ENCODE results near the gene PRKCH. TPM values are rescaled to one million over a fixed set of nuclear protein-coding genes. Genes with fewer than 3 reads are reported as not detected.

The PRKCH gene
- total RNA-seq, 1 donor, result 3.3 TPM

- TF ChIP-seq CTCF (IDR thresholded peaks at IDR 0.05; ENCODE audit: extremely low read depth, low read depth, low read length), result no peak
- no peaks in the 10 kb centered on the region for H3K79me2 ChIP-seq (ENCODE audit: insufficient read depth, low read length)
- DNase-seq (ENCODE audit: insufficient read length, low spot score, missing footprints), result no peak
These were observed 3.8 kb downstream of the PRKCH start for GRCh38 chr14:61325166-61325565.

GRCh38 chr14:61326146-61326545 is 4.8 kb downstream of the PRKCH start:
- Histone ChIP-seq H3K27me3 (ENCODE audit: insufficient read depth, low read length) (peaks cover 37% of the 10 kb centered on the region), H2AFZ (ENCODE audit: low read length) (no peak overlapping the region), H3K79me2 (ENCODE audit: insufficient read depth, low read length) (no peaks in the 10 kb centered on the region), H3K4me1 (ENCODE audit: insufficient read depth, low read length) (no peaks in the 10 kb centered on the region), H3K27ac (ENCODE audit: low read depth, low read length) (no peak overlapping the region), H3K36me3 (ENCODE audit: insufficient read depth, low read length) (no peaks in the 10 kb centered on the region), H3K9me3 (ENCODE audit: low read depth, low read length) (no peaks in the 10 kb centered on the region), H3K4me2 (ENCODE audit: insufficient read depth, low read length) (no peak overlapping the region), H3K4me3 (ENCODE audit: insufficient read depth, low read length) (no peak overlapping the region), H4K20me1 (ENCODE audit: insufficient read depth, low read length) (no peaks in the 10 kb centered on the region)
- DNase-seq (ENCODE audit: insufficient read length, low spot score, missing footprints), result no peak
- no peak for TF ChIP-seq CTCF (IDR thresholded peaks at IDR 0.05; ENCODE audit: extremely low read depth, low read depth, low read length)

More at GRCh38 chr14:61325166-61325565, 3.8 kb downstream of the PRKCH start:
- no peak overlapping the region for H3K4me2 ChIP-seq (ENCODE audit: insufficient read depth, low read length)
- H3K4me3 ChIP-seq (ENCODE audit: insufficient read depth, low read length), result no peak overlapping the region
- H2AFZ ChIP-seq (ENCODE audit: low read length), result no peak overlapping the region
- peaks cover 40% of the 10 kb centered on the region for H3K27me3 ChIP-seq (ENCODE audit: insufficient read depth, low read length)
- H3K9me3 ChIP-seq (ENCODE audit: low read depth, low read length), result no peaks in the 10 kb centered on the region
- H3K4me1 ChIP-seq (ENCODE audit: insufficient read depth, low read length), result no peaks in the 10 kb centered on the region
- no peaks in the 10 kb centered on the region for H4K20me1 ChIP-seq (ENCODE audit: insufficient read depth, low read length)
- no peak overlapping the region for H3K27ac ChIP-seq (ENCODE audit: low read depth, low read length)
- no peaks in the 10 kb centered on the region for H3K36me3 ChIP-seq (ENCODE audit: insufficient read depth, low read length)

GRCh38 chr14:61326847-61327246 is 5.5 kb downstream of the PRKCH start:
- DNase-seq (ENCODE audit: insufficient read length, low spot score, missing footprints), result no peak
- Histone ChIP-seq H3K36me3 (ENCODE audit: insufficient read depth, low read length) (no peaks in the 10 kb centered on the region), H3K4me1 (ENCODE audit: insufficient read depth, low read length) (no peaks in the 10 kb centered on the region), H3K9me3 (ENCODE audit: low read depth, low read length) (no peaks in the 10 kb centered on the region), H4K20me1 (ENCODE audit: insufficient read depth, low read length) (no peaks in the 10 kb centered on the region), H3K27me3 (ENCODE audit: insufficient read depth, low read length) (peaks cover 30% of the 10 kb centered on the region), H2AFZ (ENCODE audit: low read length) (no peak overlapping the region), H3K27ac (ENCODE audit: low read depth, low read length) (no peak overlapping the region), H3K79me2 (ENCODE audit: insufficient read depth, low read length) (no peaks in the 10 kb centered on the region), H3K4me3 (ENCODE audit: insufficient read depth, low read length) (no peak overlapping the region), H3K4me2 (ENCODE audit: insufficient read depth, low read length) (no peak overlapping the region)
- TF ChIP-seq CTCF (IDR thresholded peaks at IDR 0.05; ENCODE audit: extremely low read depth, low read depth, low read length), result no peak

DNA sequence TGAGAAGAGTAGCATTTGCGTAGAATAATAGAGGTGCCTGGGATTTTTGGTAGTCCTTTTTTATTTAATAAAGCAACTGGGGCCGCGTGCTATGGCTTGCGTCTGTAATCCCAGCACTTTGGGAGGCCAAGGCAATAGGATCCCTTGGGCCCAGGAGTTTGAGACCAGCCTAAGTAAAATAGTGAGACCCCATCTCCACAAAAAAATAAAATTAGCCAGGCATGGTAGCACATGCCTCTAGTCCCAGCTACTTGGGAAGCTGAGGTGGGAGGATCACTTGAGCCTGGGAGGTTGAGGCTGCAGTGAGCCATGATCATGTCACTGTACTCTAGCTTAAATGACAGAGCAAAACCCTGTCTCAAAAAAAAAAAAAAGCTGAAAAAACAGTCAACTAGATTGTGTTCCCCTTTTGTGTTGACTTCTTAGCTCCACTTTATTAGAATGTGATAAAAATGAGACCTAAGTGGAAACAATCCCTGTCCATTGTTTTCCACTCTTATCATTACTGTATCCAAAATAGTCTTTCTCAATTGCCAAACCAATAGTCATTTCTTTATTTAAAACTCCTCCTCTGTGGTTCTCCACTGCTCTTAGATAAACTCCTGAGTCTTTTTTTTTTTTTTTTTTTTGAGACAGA is 7.4 kb downstream of the PRKCH start:
- H3K4me1 ChIP-seq (ENCODE audit: insufficient read depth, low read length), result no peaks in the 10 kb centered on the region
- H3K27me3 ChIP-seq (ENCODE audit: insufficient read depth, low read length), result peaks cover 11% of the 10 kb centered on the region
- H3K27ac ChIP-seq (ENCODE audit: low read depth, low read length), result no peak overlapping the region
- H2AFZ ChIP-seq (ENCODE audit: low read length), result no peak overlapping the region
- no peaks in the 10 kb centered on the region for H3K36me3 ChIP-seq (ENCODE audit: insufficient read depth, low read length)
- no peaks in the 10 kb centered on the region for H3K79me2 ChIP-seq (ENCODE audit: insufficient read depth, low read length)
- no peak overlapping the region for H3K4me3 ChIP-seq (ENCODE audit: insufficient read depth, low read length)
- H3K4me2 ChIP-seq (ENCODE audit: insufficient read depth, low read length), result no peak overlapping the region
- no peak for TF ChIP-seq CTCF (IDR thresholded peaks at IDR 0.05; ENCODE audit: extremely low read depth, low read depth, low read length)
- no peaks in the 10 kb centered on the region for H3K9me3 ChIP-seq (ENCODE audit: low read depth, low read length)
- DNase-seq (ENCODE audit: insufficient read length, low spot score, missing footprints), result no peak
- no peaks in the 10 kb centered on the region for H4K20me1 ChIP-seq (ENCODE audit: insufficient read depth, low read length)
